Stimulated activated memory B cell treated with anti-CD40 and anti-IgM and Interleukin-4, amounts not matched to agents 10 μg/mL and 1 μg/mL and 100 μg/mL, for 72 hours (primary cell): ENCODE measurements around the gene CD6.
A peak's percentile ranks its signal among the peaks of the same experiment; 100 is the strongest.

Source experiments
- ATAC-seq: fragments of 150-1000 bp; cut with Tn5 transposase; 2 replicates; pipeline ENCODE4 v1.10.0; 2021
- H3K27ac Mint-ChIP-seq: one replicate; pipeline ENCODE4 v1.8.0; 2022; ENCODE audit warnings: mild to moderate bottlenecking, mixed read lengths
- H3K27me3 Mint-ChIP-seq: one replicate; pipeline ENCODE4 v1.8.0; 2022; ENCODE audit warnings: mixed read lengths
- H3K36me3 Mint-ChIP-seq: one replicate; pipeline ENCODE4 v1.8.0; 2022; ENCODE audit warnings: mixed read lengths
- H3K4me1 Mint-ChIP-seq: one replicate; pipeline ENCODE4 v1.8.0; 2022; ENCODE audit warnings: mixed read lengths
- H3K4me3 Mint-ChIP-seq: one replicate; pipeline ENCODE4 v1.8.0; 2022; ENCODE audit warnings: mild to moderate bottlenecking, moderate library complexity, mixed read lengths
- H3K9me3 Mint-ChIP-seq: one replicate; pipeline ENCODE4 v1.8.0; 2022; ENCODE audit warnings: mixed read lengths

The CD6 gene

GRCh38 chr11:60931917-60932316 lies 39.6 kb upstream of the CD6 start:
- peak overlapping the region; percentile 62 for H3K27ac Mint-ChIP-seq

GRCh38 chr11:60932605-60933356 lies 38.7 kb upstream of the CD6 start:
- Mint-ChIP-seq H3K4me3 (no peak overlapping the region), H3K27ac (peak overlapping the region; percentile 62), H3K36me3 (peaks cover 8% of the 10 kb centered on the region), H3K27me3 (no peaks in the 10 kb centered on the region), H3K4me1 (peaks cover 73% of the 10 kb centered on the region), H3K9me3 (no peaks in the 10 kb centered on the region)
- peak; percentile 67 for ATAC-seq

More at GRCh38 chr11:60931917-60932316, 39.6 kb upstream of the CD6 start:
- Mint-ChIP-seq H3K27me3 (no peaks in the 10 kb centered on the region), H3K4me1 (peaks cover 81% of the 10 kb centered on the region), H3K9me3 (no peaks in the 10 kb centered on the region), H3K36me3 (peaks cover 6% of the 10 kb centered on the region), H3K4me3 (peak overlapping the region; percentile 54)
- peak; percentile 86 for ATAC-seq

DNA sequence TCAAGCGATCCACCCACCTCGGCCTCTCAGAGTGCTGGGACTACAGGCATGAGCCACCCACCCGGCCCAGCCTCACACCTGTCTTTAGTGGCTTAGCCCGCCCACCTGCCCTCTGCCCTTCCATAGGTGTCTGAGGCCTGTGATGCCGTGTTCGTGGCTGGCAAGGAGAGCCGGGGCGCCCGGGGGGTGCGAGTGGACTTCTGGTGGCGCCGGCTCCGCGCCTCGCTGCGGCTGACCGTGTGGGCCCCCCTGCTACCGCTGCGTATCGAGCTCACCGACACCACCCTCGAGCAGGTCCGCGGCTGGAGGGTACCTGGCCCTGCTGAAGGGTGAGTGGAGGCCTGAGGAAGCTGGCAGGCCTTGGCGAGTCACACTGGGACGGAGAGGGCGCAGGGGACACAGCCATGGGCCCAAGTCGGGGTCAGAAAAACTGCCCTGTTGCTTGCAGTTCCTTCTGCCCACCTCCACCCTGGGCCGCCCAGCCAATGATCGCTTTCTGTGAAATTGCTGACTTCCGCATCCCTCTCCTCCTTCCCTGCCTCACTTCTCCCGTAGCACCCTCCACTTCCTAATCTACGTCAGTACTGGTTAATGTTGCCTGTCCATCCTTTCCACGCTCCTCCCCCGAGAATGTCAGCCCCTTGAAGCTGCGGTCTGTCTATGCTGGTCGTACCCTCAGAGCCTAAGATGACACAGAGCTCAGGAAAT lies 37.9 kb upstream of the CD6 start:
- no peaks in the 10 kb centered on the region for H3K27me3 Mint-ChIP-seq
- no peak for ATAC-seq
- no peaks in the 10 kb centered on the region for H3K9me3 Mint-ChIP-seq
- peak overlapping the region; percentile 52 for H3K4me3 Mint-ChIP-seq
- peaks cover 80% of the 10 kb centered on the region for H3K4me1 Mint-ChIP-seq
- H3K27ac Mint-ChIP-seq, result peak overlapping the region; percentile 62
- peaks cover 16% of the 10 kb centered on the region for H3K36me3 Mint-ChIP-seq

DNA sequence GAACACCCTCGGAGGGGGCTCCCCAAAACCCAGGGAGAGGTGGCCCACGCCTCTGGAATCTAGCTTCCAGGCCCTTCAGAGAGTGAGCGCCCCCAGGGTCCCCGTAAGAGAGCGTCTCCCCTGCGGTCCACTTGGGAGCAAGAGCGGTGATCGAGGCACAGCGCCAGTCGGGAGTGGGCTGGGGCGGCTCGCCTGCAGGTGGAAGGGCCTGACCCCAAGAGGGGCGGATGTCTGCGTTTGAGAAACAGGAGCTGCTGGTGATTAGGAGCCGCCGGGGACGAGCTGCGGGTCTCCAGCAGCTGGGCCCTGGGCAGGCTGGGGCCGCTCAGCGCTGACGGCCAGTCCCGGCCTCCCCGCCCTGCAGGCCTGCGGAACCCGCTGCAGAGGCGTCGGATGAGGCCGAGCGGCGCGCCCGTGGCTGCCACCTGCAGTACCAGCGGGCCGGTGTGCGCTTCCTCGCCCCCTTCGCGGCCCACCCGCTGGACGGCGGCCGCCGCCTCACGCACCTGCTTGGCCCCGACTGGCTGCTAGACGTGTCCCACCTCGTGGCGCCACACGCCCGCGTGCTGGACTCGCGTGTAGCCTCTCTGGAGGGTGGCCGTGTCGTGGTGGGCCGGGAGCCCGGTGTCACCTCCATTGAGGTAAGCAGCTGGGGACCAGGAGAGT lies 37.2 kb upstream of the CD6 start:
- Mint-ChIP-seq H3K4me3 (peak overlapping the region; percentile 52), H3K9me3 (no peaks in the 10 kb centered on the region), H3K27ac (peak overlapping the region; percentile 62), H3K27me3 (no peaks in the 10 kb centered on the region), H3K4me1 (peaks cover 82% of the 10 kb centered on the region), H3K36me3 (peaks cover 21% of the 10 kb centered on the region)
- ATAC-seq, result no peak

GRCh38 chr11:60934790-60935605 lies 36.5 kb upstream of the CD6 start:
- H3K27ac Mint-ChIP-seq, result peak overlapping the region; percentile 62
- no peak for ATAC-seq
- no peaks in the 10 kb centered on the region for H3K27me3 Mint-ChIP-seq
- peaks cover 27% of the 10 kb centered on the region for H3K36me3 Mint-ChIP-seq
- H3K4me1 Mint-ChIP-seq, result peaks cover 76% of the 10 kb centered on the region
- peak overlapping the region; percentile 7 for H3K4me3 Mint-ChIP-seq
- no peaks in the 10 kb centered on the region for H3K9me3 Mint-ChIP-seq

GRCh38 chr11:60935676-60936442 lies 35.6 kb upstream of the CD6 start:
- Mint-ChIP-seq H3K4me3 (no peak overlapping the region), H3K9me3 (no peaks in the 10 kb centered on the region), H3K36me3 (peaks cover 33% of the 10 kb centered on the region), H3K27ac (peak overlapping the region; percentile 62), H3K27me3 (no peaks in the 10 kb centered on the region), H3K4me1 (peaks cover 75% of the 10 kb centered on the region)
- peak; percentile 3 for ATAC-seq

DNA sequence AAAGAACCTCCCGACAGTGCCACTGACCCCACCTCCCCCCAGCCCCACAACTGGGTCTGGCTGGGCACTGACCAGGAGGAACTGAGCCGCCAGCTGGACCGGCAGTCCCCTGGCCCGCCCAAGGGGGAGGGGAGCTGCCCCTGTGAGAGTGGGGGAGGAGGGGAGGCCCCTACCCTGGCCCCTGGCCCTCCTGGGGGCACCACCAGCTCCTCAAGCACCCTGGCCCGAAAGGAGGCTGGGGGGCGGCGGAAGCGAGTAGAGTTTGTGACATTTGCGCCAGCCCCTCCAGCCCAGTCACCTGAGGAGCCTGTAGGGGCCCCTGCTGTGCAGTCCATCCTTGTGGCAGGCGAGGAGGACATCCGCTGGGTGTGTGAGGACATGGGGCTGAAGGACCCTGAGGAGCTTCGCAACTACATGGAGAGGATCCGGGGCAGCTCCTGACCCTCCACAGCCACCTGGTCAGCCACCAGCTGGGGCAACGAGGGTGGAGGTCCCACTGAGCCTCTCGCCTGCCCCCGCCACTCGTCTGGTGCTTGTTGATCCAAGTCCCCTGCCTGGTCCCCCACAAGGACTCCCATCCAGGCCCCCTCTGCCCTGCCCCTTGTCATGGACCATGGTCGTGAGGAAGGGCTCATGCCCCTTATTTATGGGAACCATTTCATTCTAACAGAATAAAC lies 34.9 kb upstream of the CD6 start:
- H3K27me3 Mint-ChIP-seq, result no peaks in the 10 kb centered on the region
- H3K4me1 Mint-ChIP-seq, result peaks cover 75% of the 10 kb centered on the region
- H3K4me3 Mint-ChIP-seq, result no peak overlapping the region
- no peaks in the 10 kb centered on the region for H3K9me3 Mint-ChIP-seq
- H3K27ac Mint-ChIP-seq, result peak overlapping the region; percentile 62
- no peak for ATAC-seq
- H3K36me3 Mint-ChIP-seq, result peaks cover 41% of the 10 kb centered on the region

GRCh38 chr11:60937144-60937527 lies 34.3 kb upstream of the CD6 start:
- peaks cover 75% of the 10 kb centered on the region for H3K4me1 Mint-ChIP-seq
- no peak overlapping the region for H3K27ac Mint-ChIP-seq
- no peak overlapping the region for H3K4me3 Mint-ChIP-seq
- H3K27me3 Mint-ChIP-seq, result no peaks in the 10 kb centered on the region
- peaks cover 44% of the 10 kb centered on the region for H3K36me3 Mint-ChIP-seq
- no peak for ATAC-seq
- H3K9me3 Mint-ChIP-seq, result no peaks in the 10 kb centered on the region

DNA sequence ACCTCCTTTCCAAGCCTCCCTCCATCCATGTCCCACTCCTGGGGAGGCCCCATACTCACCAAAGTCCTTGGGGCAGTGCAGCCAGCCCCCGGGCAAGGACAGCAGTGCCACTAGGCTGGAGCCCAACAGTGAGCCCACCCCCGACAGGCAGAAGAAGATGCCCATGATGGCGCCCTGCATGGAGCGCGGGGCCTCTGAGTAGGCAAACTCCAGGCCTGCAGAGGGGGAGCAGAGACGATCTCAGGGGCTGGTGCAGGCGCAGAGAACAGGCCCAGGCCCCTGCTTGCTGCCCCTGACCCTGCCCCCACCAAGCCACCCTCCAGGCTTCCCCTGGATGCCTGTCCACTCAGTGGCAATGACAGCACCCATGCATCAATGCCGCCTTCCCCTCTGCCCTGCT lies 33.7 kb upstream of the CD6 start:
- H3K27ac Mint-ChIP-seq, result peak overlapping the region; percentile 52

DNA sequence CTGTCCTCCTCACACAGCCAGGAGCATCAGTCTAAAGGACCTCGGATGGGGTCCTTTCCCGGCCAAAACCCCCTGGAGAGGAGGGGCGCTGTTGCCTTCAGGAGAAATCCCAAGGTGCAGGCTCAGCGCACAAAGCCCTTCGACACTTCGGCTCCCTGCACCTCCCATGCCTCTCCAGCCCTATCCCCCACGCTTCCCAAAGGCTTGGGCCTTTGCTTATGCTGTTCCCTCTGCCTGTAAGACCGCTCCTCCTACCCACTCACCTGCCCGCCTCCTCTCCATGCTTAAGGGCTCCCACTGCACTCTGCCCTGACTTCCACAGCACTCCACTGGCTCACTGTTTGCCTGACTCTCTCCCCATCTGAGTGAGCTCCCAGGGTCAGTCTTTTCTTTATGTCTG lies 33.0 kb upstream of the CD6 start:
- H3K9me3 Mint-ChIP-seq, result no peaks in the 10 kb centered on the region
- H3K4me1 Mint-ChIP-seq, result peaks cover 76% of the 10 kb centered on the region
- peaks cover 50% of the 10 kb centered on the region for H3K36me3 Mint-ChIP-seq
- no peak overlapping the region for H3K4me3 Mint-ChIP-seq
- no peaks in the 10 kb centered on the region for H3K27me3 Mint-ChIP-seq
- peak overlapping the region; percentile 52 for H3K27ac Mint-ChIP-seq
- no peak for ATAC-seq

More for the DNA sequence above, 33.7 kb upstream of the CD6 start:
- H3K27me3 Mint-ChIP-seq, result no peaks in the 10 kb centered on the region
- H3K9me3 Mint-ChIP-seq, result no peaks in the 10 kb centered on the region
- no peak overlapping the region for H3K4me3 Mint-ChIP-seq
- ATAC-seq, result no peak
- peaks cover 50% of the 10 kb centered on the region for H3K36me3 Mint-ChIP-seq
- H3K4me1 Mint-ChIP-seq, result peaks cover 75% of the 10 kb centered on the region

DNA sequence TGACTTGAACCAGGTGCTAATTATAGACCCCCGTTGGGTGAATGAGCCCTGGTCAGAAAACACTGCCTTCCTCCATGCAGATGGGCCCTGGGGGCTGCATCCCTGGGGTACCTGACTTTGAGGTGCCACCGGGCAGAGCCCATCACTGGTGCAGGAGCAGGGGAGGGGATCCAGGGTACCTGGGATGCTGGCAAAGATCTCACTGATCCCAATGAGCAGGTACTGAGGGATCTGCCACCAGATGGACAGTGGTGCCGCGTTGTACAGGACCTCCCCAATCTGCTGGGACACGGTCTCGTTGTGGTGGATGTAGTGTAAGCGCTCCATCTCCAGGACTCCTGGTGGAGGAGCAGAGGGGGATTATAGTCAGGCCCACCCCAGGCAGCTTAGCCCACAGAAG lies 32.2 kb upstream of the CD6 start:
- H3K4me1 Mint-ChIP-seq, result peaks cover 76% of the 10 kb centered on the region
- no peak for ATAC-seq
- H3K4me3 Mint-ChIP-seq, result no peak overlapping the region
- H3K9me3 Mint-ChIP-seq, result no peaks in the 10 kb centered on the region
- H3K27ac Mint-ChIP-seq, result peak overlapping the region; percentile 25
- no peaks in the 10 kb centered on the region for H3K27me3 Mint-ChIP-seq
- H3K36me3 Mint-ChIP-seq, result peaks cover 55% of the 10 kb centered on the region

GRCh38 chr11:60939855-60940254 lies 31.6 kb upstream of the CD6 start:
- Mint-ChIP-seq H3K27me3 (no peaks in the 10 kb centered on the region), H3K4me3 (no peak overlapping the region), H3K4me1 (peaks cover 76% of the 10 kb centered on the region), H3K27ac (peak overlapping the region; percentile 25), H3K36me3 (peaks cover 61% of the 10 kb centered on the region), H3K9me3 (no peaks in the 10 kb centered on the region)
- ATAC-seq, result no peak

- Mint-ChIP-seq H3K36me3 (peaks cover 72% of the 10 kb centered on the region), H3K27ac (peak overlapping the region; percentile 58), H3K4me3 (no peak overlapping the region), H3K9me3 (no peaks in the 10 kb centered on the region), H3K27me3 (no peaks in the 10 kb centered on the region), H3K4me1 (peaks cover 78% of the 10 kb centered on the region)
- no peak for ATAC-seq
These were observed 29.9 kb upstream of the CD6 start for GRCh38 chr11:60941371-60942119.
